Muscle layer of duodenum (tissue), 2 donors: ENCODE data around the gene LMBRD1.
"Not testable (repeated sequence)": the region's sequence is repeated elsewhere in the genome, so short reads cannot be mapped to it uniquely, and the experiment has no call there.

Experiments
- H3K27ac ChIP-seq: one replicate; pipeline ENCODE4 v1.7.0; 2013; ENCODE audit warnings: mild to moderate bottlenecking, low read length
- H3K27me3 ChIP-seq: one replicate; pipeline ENCODE4 v1.7.0; 2013; ENCODE audit warnings: low read depth, mild to moderate bottlenecking, control low read depth, low read length
- H3K36me3 ChIP-seq, 2 donors: one replicate each; pipeline ENCODE4 v1.7.0; 2013; ENCODE audit warnings: low read length in 2 of 2, control low read depth in 1 of 2, mild to moderate bottlenecking in 1 of 2; ENCODE audit not compliant: insufficient read depth in 2 of 2, control insufficient read depth in 1 of 2
- H3K4me1 ChIP-seq, 2 donors: one replicate each; pipeline ENCODE4 v1.7.0; 2013; ENCODE audit warnings: low read length in 2 of 2, mild to moderate bottlenecking in 2 of 2, control low read depth in 1 of 2, moderate library complexity in 1 of 2; ENCODE audit not compliant: insufficient read depth in 2 of 2, control insufficient read depth in 1 of 2
- H3K4me3 ChIP-seq, 2 donors: one replicate each; pipeline ENCODE4 v1.7.0; 2013; ENCODE audit warnings: low read length in 2 of 2, low read depth in 1 of 2, mild to moderate bottlenecking in 1 of 2
- H3K9me3 ChIP-seq, 2 donors: one replicate each; pipeline ENCODE4 v1.7.0; 2013; ENCODE audit warnings: low read length in 2 of 2, control low read depth in 1 of 2, mild to moderate bottlenecking in 1 of 2; ENCODE audit not compliant: control insufficient read depth in 1 of 2
- donor health status: healthy.

LMBRD1 gene

GRCh38 chr6:69796073-69796641 is 653 bp downstream of the LMBRD1 start:
- Histone ChIP-seq H3K36me3 (no peaks in the 10 kb centered on the region), H3K9me3 (no peaks in the 10 kb centered on the region), H3K4me1 (peaks cover 10 to 28% of the 10 kb centered on the region in 2 donors), H3K4me3 (peak overlapping the region; percentile 59 to 94), H3K27ac (peak overlapping the region; percentile 98), H3K27me3 (no peaks in the 10 kb centered on the region)

- no peaks in the 10 kb centered on the region for H3K9me3 ChIP-seq
- H3K4me1 ChIP-seq: peaks cover 13 to 34% of the 10 kb centered on the region in 2 donors
- H3K27ac ChIP-seq: peak overlapping the region; percentile 98
- no peaks in the 10 kb centered on the region for H3K27me3 ChIP-seq
- no peaks in the 10 kb centered on the region for H3K36me3 ChIP-seq
- peak overlapping the region; percentile 59 to 94 for H3K4me3 ChIP-seq
These were observed 1.2 kb downstream of the LMBRD1 start for GRCh38 chr6:69795469-69796072.

GRCh38 chr6:69792292-69792691 is 4.5 kb downstream of the LMBRD1 start:
- Histone ChIP-seq H3K27ac (no peak overlapping the region), H3K4me3 (no peak overlapping the region), H3K27me3 (no peaks in the 10 kb centered on the region), H3K36me3 (peaks cover 0 to 3% of the 10 kb centered on the region in 2 donors), H3K4me1 (peaks cover 15 to 36% of the 10 kb centered on the region in 2 donors), H3K9me3 (no peaks in the 10 kb centered on the region)

GRCh38 chr6:69791065-69791471 is 5.7 kb downstream of the LMBRD1 start:
- Histone ChIP-seq H3K27ac (peak overlapping the region; percentile 42), H3K27me3 (no peaks in the 10 kb centered on the region), H3K36me3 (peaks cover 0 to 3% of the 10 kb centered on the region in 2 donors), H3K4me1 (peaks cover 15 to 34% of the 10 kb centered on the region in 2 donors), H3K4me3 (no peak overlapping the region), H3K9me3 (no peaks in the 10 kb centered on the region)

- H3K27me3 ChIP-seq: no peaks in the 10 kb centered on the region
- peaks cover 15 to 34% of the 10 kb centered on the region in 2 donors for H3K4me1 ChIP-seq
- H3K4me3 ChIP-seq: no peak overlapping the region
- H3K27ac ChIP-seq: peak overlapping the region; percentile 42
- no peaks in the 10 kb centered on the region for H3K9me3 ChIP-seq
- H3K36me3 ChIP-seq: peaks cover 0 to 3% of the 10 kb centered on the region in 2 donors
These were observed 6.2 kb downstream of the LMBRD1 start for GRCh38 chr6:69790629-69791028.

GRCh38 chr6:69789578-69789977 is 7.2 kb downstream of the LMBRD1 start:
- Histone ChIP-seq H3K27ac (no peak overlapping the region), H3K4me3 (no peak overlapping the region), H3K9me3 (no peaks in the 10 kb centered on the region), H3K27me3 (no peaks in the 10 kb centered on the region), H3K36me3 (peaks cover 0 to 3% of the 10 kb centered on the region in 2 donors), H3K4me1 (peaks cover 4 to 34% of the 10 kb centered on the region in 2 donors)

GRCh38 chr6:69787436-69787835 is 9.4 kb downstream of the LMBRD1 start:
- H3K4me3 ChIP-seq, H3K27me3 ChIP-seq: not testable (repeated sequence)
- peaks cover 4 to 40% of the 10 kb centered on the region in 2 donors for H3K4me1 ChIP-seq

GRCh38 chr6:69785697-69786096 is 11.1 kb downstream of the LMBRD1 start:
- Histone ChIP-seq H3K27me3 (no peaks in the 10 kb centered on the region), H3K9me3 (no peaks in the 10 kb centered on the region), H3K4me1 (peaks cover 2 to 29% of the 10 kb centered on the region in 2 donors), H3K27ac (no peak overlapping the region), H3K36me3 (peaks cover 0 to 3% of the 10 kb centered on the region in 2 donors), H3K4me3 (no peak overlapping the region)

More at GRCh38 chr6:69787436-69787835, 9.4 kb downstream of the LMBRD1 start:
- H3K9me3 ChIP-seq, H3K27ac ChIP-seq, H3K36me3 ChIP-seq: not testable (repeated sequence)

- Histone ChIP-seq H3K36me3 (peaks cover 0 to 8% of the 10 kb centered on the region in 2 donors), H3K4me3 (no peak overlapping the region), H3K4me1 (peaks cover 0 to 27% of the 10 kb centered on the region in 2 donors), H3K27ac (no peak overlapping the region), H3K9me3 (no peaks in the 10 kb centered on the region), H3K27me3 (no peaks in the 10 kb centered on the region)
These were observed 12.0 kb downstream of the LMBRD1 start for GRCh38 chr6:69784595-69785377.

GRCh38 chr6:69783108-69783507 is 13.7 kb downstream of the LMBRD1 start:
- Histone ChIP-seq H3K9me3 (no peaks in the 10 kb centered on the region), H3K4me1 (peaks cover 0 to 31% of the 10 kb centered on the region in 2 donors), H3K27ac (no peak overlapping the region), H3K4me3 (no peak overlapping the region), H3K27me3 (no peaks in the 10 kb centered on the region), H3K36me3 (peaks cover 0 to 6% of the 10 kb centered on the region in 2 donors)

GRCh38 chr6:69780585-69781178 is 16.1 kb downstream of the LMBRD1 start:
- H3K4me3 ChIP-seq: no peak overlapping the region
- H3K9me3 ChIP-seq: no peaks in the 10 kb centered on the region
- peaks cover 0 to 6% of the 10 kb centered on the region in 2 donors for H3K36me3 ChIP-seq
- no peaks in the 10 kb centered on the region for H3K27me3 ChIP-seq
- no peak overlapping the region for H3K27ac ChIP-seq
- peaks cover 0 to 34% of the 10 kb centered on the region in 2 donors for H3K4me1 ChIP-seq
